ENCODE data around the gene AMER3. TPM values are rescaled to one million over a fixed set of nuclear protein-coding genes. Genes with fewer than 3 reads are reported as not detected.

The AMER3 gene
- total RNA-seq, 1 donor from 2014 or later = not detected

DNA sequence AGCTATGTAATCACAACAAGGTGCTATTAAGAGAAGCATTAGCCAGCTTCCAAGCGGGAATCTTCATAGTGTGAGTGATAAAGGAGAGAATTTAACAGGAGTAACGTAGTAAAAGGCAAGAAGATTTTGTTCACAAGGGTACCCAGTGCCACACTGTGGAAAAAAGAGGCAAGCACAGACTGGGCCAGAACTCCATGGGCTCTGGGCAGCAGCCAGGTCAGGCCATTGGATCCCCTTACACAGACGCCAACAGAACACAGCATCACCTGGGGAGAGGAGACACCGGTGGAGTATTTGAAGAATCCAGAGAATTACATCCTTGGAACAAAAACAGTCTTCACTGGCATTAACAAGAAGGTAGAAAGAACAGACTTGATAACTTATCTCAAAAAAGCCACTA lies 21.2 kb downstream of the AMER3 start:
- no peaks in the 10 kb centered on the region for H3K27me3 ChIP-seq
- H3K4me3 ChIP-seq = no peak overlapping the region
- H3K27ac ChIP-seq = no peak overlapping the region
- DNase-seq (ENCODE audit: low spot score in 2 of 2) = no peak
- no peaks in the 10 kb centered on the region for H3K4me1 ChIP-seq
- TF ChIP-seq, protein P1, sequence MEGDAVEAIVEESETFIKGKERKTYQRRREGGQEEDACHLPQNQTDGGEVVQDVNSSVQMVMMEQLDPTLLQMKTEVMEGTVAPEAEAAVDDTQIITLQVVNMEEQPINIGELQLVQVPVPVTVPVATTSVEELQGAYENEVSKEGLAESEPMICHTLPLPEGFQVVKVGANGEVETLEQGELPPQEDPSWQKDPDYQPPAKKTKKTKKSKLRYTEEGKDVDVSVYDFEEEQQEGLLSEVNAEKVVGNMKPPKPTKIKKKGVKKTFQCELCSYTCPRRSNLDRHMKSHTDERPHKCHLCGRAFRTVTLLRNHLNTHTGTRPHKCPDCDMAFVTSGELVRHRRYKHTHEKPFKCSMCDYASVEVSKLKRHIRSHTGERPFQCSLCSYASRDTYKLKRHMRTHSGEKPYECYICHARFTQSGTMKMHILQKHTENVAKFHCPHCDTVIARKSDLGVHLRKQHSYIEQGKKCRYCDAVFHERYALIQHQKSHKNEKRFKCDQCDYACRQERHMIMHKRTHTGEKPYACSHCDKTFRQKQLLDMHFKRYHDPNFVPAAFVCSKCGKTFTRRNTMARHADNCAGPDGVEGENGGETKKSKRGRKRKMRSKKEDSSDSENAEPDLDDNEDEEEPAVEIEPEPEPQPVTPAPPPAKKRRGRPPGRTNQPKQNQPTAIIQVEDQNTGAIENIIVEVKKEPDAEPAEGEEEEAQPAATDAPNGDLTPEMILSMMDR (IDR thresholded peaks at IDR 0.05) = peak in 1 of 3 experiments; percentile 8
- intact Hi-C loops (cut with DNase I) = no loop called here
- no peaks in the 10 kb centered on the region for H3K36me3 ChIP-seq
- H3K9me3 ChIP-seq = no peaks in the 10 kb centered on the region

DNA sequence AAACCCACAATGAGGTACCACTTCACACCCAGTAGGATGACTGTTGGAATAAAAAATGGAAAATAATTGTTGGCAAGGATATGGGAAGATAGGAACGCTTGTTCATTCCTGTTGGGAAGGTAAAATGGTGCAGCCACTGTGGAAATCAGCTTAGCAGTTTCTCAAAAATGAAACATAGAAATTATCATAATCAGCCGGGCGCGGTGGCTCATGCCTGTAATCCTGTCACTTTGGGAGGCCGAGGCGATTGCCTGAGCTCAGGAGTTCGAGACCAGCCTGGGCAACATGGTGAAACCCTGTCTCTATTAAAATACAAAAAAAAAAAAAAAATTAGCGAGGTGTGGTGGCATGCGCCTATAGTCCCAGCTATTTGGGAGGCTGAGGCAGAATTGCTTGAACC lies 23.4 kb downstream of the AMER3 start:
- no peak for DNase-seq (ENCODE audit: low spot score in 2 of 2)
- Histone ChIP-seq H3K27me3 (no peaks in the 10 kb centered on the region), H3K27ac (no peak overlapping the region), H3K9me3 (no peaks in the 10 kb centered on the region), H3K36me3 (no peaks in the 10 kb centered on the region), H3K4me1 (no peaks in the 10 kb centered on the region), H3K4me3 (no peak overlapping the region)
- intact Hi-C loops (cut with DNase I) = no loop called here
- TF ChIP-seq, protein P1 (IDR thresholded peaks at IDR 0.05) = no peak

DNA sequence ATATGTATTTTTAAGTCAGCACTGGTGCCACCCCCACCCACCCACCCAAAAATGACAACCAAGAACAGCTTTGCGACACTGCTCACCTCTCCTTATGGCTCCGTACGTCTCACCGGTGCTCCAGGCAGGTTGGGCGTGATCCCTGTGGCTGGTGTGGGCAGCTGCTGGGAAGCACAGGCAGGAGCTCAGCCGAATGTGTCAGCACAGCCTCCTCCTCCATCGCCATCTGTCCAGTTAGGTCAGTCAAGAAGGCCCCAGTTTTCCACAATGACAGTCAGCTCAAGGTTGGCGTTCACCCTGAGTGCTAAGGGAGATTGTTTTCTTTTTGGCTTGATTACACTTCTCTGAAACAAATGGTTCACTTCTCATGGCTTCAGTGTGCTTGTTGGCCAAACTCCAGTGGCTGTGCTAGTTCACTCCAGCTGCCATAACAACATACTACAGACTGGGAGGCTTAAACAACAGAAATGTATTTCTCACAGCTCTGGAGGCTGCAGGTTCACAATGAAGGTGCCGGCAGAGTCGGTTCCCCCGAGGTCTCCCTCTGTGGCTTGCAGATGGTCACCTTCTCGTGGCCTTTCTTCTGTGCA lies 30.2 kb downstream of the AMER3 start:
- no peak for DNase-seq (ENCODE audit: low spot score in 2 of 2)
- Histone ChIP-seq H3K27ac (no peak overlapping the region), H3K4me3 (no peak overlapping the region), H3K9me3 (no peaks in the 10 kb centered on the region), H3K36me3 (no peaks in the 10 kb centered on the region), H3K4me1 (no peaks in the 10 kb centered on the region), H3K27me3 (no peaks in the 10 kb centered on the region)
- TF ChIP-seq, protein P1 (IDR thresholded peaks at IDR 0.05) = no peak
- intact Hi-C loops (cut with DNase I) = no loop called here

DNA sequence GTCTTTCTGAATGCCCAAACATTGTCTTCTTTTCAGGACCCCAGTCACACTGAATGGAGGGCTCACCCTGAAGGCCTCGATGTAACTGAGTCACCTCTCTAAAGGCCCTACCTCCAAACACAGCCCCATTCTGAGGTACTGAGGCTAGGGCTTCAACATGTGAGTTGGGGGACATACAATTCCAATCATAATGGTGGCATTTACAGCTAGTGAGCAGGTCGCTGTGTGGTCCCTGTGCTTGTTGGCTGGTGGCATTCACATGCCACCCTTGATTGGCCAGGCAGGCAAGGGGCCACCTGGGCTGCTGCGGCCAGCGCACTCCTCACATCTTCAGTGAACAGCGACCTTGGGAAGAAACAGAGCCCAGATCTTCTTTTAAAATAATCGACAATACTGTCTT lies 30.7 kb downstream of the AMER3 start:
- Histone ChIP-seq H3K27ac (no peak overlapping the region), H3K9me3 (no peaks in the 10 kb centered on the region), H3K4me3 (no peak overlapping the region), H3K4me1 (no peaks in the 10 kb centered on the region), H3K36me3 (no peaks in the 10 kb centered on the region), H3K27me3 (no peaks in the 10 kb centered on the region)
- no peak for DNase-seq (ENCODE audit: low spot score in 2 of 2)
- intact Hi-C loops (cut with DNase I) = no loop called here
- TF ChIP-seq, protein P1 (IDR thresholded peaks at IDR 0.05) = no peak

DNA sequence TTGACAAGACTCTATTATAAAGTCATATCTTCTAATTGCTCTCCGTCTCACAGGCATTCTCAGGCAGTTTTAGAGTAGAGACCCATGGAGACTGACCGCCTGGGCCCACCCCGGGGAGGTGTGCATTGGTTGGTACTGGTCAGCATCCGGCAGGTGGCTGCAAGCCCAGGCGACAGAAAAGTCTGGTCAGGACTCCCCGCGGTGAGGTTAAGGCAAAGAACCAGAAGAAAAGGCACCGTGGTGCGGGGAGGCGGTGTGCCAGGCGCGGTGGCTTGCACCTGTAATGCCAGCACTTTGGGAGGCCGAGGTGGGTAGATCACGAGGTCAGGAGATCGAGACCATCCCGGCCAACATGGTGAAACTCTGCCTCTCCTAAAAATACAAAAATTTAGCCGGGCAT lies 32.5 kb downstream of the AMER3 start:
- DNase-seq (ENCODE audit: low spot score in 2 of 2) = no peak
- intact Hi-C loops (cut with DNase I) = no loop called here
- no peaks in the 10 kb centered on the region for H3K9me3 ChIP-seq

More for the DNA sequence above, 32.5 kb downstream of the AMER3 start:
- TF ChIP-seq, protein P1 (IDR thresholded peaks at IDR 0.05) = no peak
- Histone ChIP-seq H3K27me3 (no peaks in the 10 kb centered on the region), H3K27ac (no peak overlapping the region), H3K36me3 (no peaks in the 10 kb centered on the region), H3K4me3 (no peak overlapping the region), H3K4me1 (no peaks in the 10 kb centered on the region)

Measured in ascending aorta (tissue), 2 donors.